Measurements from ENCODE around the gene USP43.

- TF ChIP-seq CTCF (conservative IDR thresholded peaks at IDR 0.05 in 1 of 2, IDR thresholded peaks at IDR 0.05 in 1 of 2; ENCODE audit: extremely low read depth in 1 of 2, insufficient read depth in 1 of 2, low read depth in 1 of 2, low read length in 2 of 2): no peak
- no peak for TF ChIP-seq EZH2 (IDR thresholded peaks at IDR 0.05; ENCODE audit: borderline replicate concordance, low read length)
Measured at GRCh38 chr17:9635340-9635739, 10.0 kb upstream of the USP43 start.
